Activated CD8-positive, alpha-beta memory T cell treated with anti-CD3 and anti-CD28 coated beads, Interleukin-2, amount 10 ng/mL, durations not matched to agents 7 days and 5 days (primary cell): ENCODE measurements around the gene KDM6A. TPM values are rescaled to one million over a fixed set of nuclear protein-coding genes. Genes with fewer than 3 reads are reported as not detected.

Source experiments
- ATAC-seq: fragments of 150-1000 bp; cut with Tn5 transposase; one replicate; pipeline ENCODE4 v1.10.0; 2021; ENCODE audit warnings: moderate library complexity
- CTCF ChIA-PET: fragments of 350-600 bp; sonication (Branson Sonifier 250); formaldehyde crosslinking; loops from one replicate; lab custom pipeline; 2021; ENCODE audit warnings: antibody characterized with exemption; lab: Charles Lee
- DNase-seq: peaks from one replicate; pipeline ENCODE4 v3.0.0-alpha.2; 2020
- H3K27ac Mint-ChIP-seq: one replicate; pipeline ENCODE4 v1.8.0; 2021; ENCODE audit warnings: mild to moderate bottlenecking, mixed read lengths
- H3K27me3 Mint-ChIP-seq: one replicate; pipeline ENCODE4 v1.8.0; 2021; ENCODE audit warnings: mixed read lengths
- H3K36me3 Mint-ChIP-seq: one replicate; pipeline ENCODE4 v1.8.0; 2021; ENCODE audit warnings: mild to moderate bottlenecking, mixed read lengths
- H3K4me1 Mint-ChIP-seq: one replicate; pipeline ENCODE4 v1.8.0; 2021; ENCODE audit warnings: mixed read lengths
- H3K4me3 Mint-ChIP-seq: one replicate; pipeline ENCODE4 v1.8.0; 2021; ENCODE audit warnings: mild to moderate bottlenecking, moderate library complexity, mixed read lengths
- H3K9me3 Mint-ChIP-seq: one replicate; pipeline ENCODE4 v1.8.0; 2022; ENCODE audit warnings: low read depth, mixed read lengths
- total RNA-seq, 2 experiments: library from RNA; stranded (reverse); gene quantifications; one replicate each; pipeline ENCODE4 v1.2.3, GENCODE V29; 2021

KDM6A gene
- total RNA-seq, 2 experiments from 2014 or later, result 25.9 to 33.7 TPM

GRCh38 chrX:45145492-45146215 lies 272.7 kb downstream of the KDM6A start:
- CTCF ChIA-PET, result interaction anchor here (0.7 kb wide), 1 partner anchor 88 kb away, joined by 4 read pairs; no protein-coding TSS in a partner anchor
- no peaks in the 10 kb centered on the region for H3K27me3 Mint-ChIP-seq
- H3K4me3 Mint-ChIP-seq, result no peak overlapping the region
- H3K4me1 Mint-ChIP-seq, result no peaks in the 10 kb centered on the region
- no peak overlapping the region for H3K27ac Mint-ChIP-seq
- no peaks in the 10 kb centered on the region for H3K9me3 Mint-ChIP-seq
- DNase-seq (no peak), ATAC-seq (no peak)
- no peaks in the 10 kb centered on the region for H3K36me3 Mint-ChIP-seq

GRCh38 chrX:45150821-45151220 lies 277.8 kb downstream of the KDM6A start:
- H3K9me3 Mint-ChIP-seq, result no peaks in the 10 kb centered on the region
- no peak overlapping the region for H3K4me3 Mint-ChIP-seq
- H3K36me3 Mint-ChIP-seq, result no peaks in the 10 kb centered on the region
- no peak overlapping the region for H3K27ac Mint-ChIP-seq
- DNase-seq, result no peak
- CTCF ChIA-PET, result no interaction called here
- H3K4me1 Mint-ChIP-seq, result no peaks in the 10 kb centered on the region
- ATAC-seq, result no peak
- no peaks in the 10 kb centered on the region for H3K27me3 Mint-ChIP-seq

GRCh38 chrX:45154033-45154360 lies 281.0 kb downstream of the KDM6A start:
- H3K27ac Mint-ChIP-seq, result no peak overlapping the region
- no peaks in the 10 kb centered on the region for H3K4me1 Mint-ChIP-seq
- no peaks in the 10 kb centered on the region for H3K27me3 Mint-ChIP-seq
- CTCF ChIA-PET, result no interaction called here
- H3K4me3 Mint-ChIP-seq, result no peak overlapping the region
- H3K36me3 Mint-ChIP-seq, result no peaks in the 10 kb centered on the region
- no peaks in the 10 kb centered on the region for H3K9me3 Mint-ChIP-seq
- DNase-seq, result no peak
- ATAC-seq, result no peak

- Mint-ChIP-seq H3K27ac (no peak overlapping the region), H3K36me3 (no peaks in the 10 kb centered on the region), H3K27me3 (no peaks in the 10 kb centered on the region), H3K4me1 (no peaks in the 10 kb centered on the region), H3K9me3 (no peaks in the 10 kb centered on the region), H3K4me3 (no peak overlapping the region)
- DNase-seq (no peak), ATAC-seq (no peak)
- CTCF ChIA-PET, result no interaction called here
Measured at GRCh38 chrX:45154462-45154861, 281.5 kb downstream of the KDM6A start.

- no peak for DNase-seq
- no peak for ATAC-seq
- no peak overlapping the region for H3K4me3 Mint-ChIP-seq
- H3K4me1 Mint-ChIP-seq, result no peaks in the 10 kb centered on the region
- H3K36me3 Mint-ChIP-seq, result no peaks in the 10 kb centered on the region
- no peak overlapping the region for H3K27ac Mint-ChIP-seq
- CTCF ChIA-PET, result no interaction called here
- H3K9me3 Mint-ChIP-seq, result no peaks in the 10 kb centered on the region
- no peaks in the 10 kb centered on the region for H3K27me3 Mint-ChIP-seq
Measured at GRCh38 chrX:45157647-45158046, 284.7 kb downstream of the KDM6A start.

Other genes with a start within 250 kb of the KDM6A start
- gene DUSP21, start 29.2 kb upstream of the KDM6A start, total RNA-seq, result not detected